DOHH2 (cell line): Measurements from ENCODE around the gene TTC16.

Source experiments
- EZH2phosphoT487 ChIP-seq: fragments of 200-600 bp; sonication (generic); IDR thresholded peaks from 2 replicates; pipeline ENCODE4 v1.6.1; 2017; ENCODE audit warnings: borderline replicate concordance, mild to moderate bottlenecking, antibody characterized with exemption, low read length, moderate library complexity, mixed read lengths
- TF ChIP-seq, protein P1 (sequence below): fragments of 200-600 bp; sonication (generic); IDR thresholded peaks from one replicate; pipeline ENCODE4 v1.5.1; 2014; ENCODE audit warnings: antibody characterized with exemption, mild to moderate bottlenecking, low read depth, low read length; ENCODE audit not compliant: poor library complexity, severe bottlenecking

DNA sequence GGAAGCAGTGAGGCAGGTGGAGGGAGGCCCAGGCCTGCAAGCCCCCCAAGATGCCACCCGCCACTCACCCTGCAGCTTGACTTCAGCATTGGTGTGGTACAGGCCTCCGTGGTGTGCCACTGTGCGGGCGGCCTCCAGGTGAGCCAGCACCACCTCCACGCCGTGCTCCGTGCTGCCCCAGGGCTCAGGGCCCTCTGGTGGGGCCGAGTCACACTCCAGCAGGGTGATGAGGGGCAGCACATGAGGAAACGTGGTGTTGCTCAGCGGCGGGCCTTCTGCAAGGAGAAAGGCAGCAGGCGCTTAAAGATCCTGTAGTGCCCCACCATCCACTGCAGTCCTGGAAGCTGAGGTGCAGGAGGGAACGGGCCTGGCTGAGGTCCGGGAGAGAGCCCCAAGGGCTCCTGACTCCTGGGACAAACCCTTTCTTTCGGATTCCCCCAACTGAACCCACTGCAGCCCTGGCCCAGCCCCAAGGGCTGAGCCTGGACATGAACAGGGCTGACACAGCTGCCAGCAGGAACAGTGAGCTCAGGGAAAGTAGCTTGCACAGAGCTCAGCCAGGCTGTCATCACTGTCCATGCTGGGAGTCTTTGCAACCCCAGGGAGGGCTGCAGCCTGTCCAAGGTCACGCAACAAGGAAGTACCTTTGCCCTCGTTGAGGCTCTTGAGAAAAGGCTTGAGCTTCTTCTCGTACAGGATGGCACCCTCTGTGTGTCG is 23.9 kb downstream of the TTC16 start:
- TF ChIP-seq, protein P1, sequence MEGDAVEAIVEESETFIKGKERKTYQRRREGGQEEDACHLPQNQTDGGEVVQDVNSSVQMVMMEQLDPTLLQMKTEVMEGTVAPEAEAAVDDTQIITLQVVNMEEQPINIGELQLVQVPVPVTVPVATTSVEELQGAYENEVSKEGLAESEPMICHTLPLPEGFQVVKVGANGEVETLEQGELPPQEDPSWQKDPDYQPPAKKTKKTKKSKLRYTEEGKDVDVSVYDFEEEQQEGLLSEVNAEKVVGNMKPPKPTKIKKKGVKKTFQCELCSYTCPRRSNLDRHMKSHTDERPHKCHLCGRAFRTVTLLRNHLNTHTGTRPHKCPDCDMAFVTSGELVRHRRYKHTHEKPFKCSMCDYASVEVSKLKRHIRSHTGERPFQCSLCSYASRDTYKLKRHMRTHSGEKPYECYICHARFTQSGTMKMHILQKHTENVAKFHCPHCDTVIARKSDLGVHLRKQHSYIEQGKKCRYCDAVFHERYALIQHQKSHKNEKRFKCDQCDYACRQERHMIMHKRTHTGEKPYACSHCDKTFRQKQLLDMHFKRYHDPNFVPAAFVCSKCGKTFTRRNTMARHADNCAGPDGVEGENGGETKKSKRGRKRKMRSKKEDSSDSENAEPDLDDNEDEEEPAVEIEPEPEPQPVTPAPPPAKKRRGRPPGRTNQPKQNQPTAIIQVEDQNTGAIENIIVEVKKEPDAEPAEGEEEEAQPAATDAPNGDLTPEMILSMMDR: no peak
- no peak for TF ChIP-seq EZH2phosphoT487
